Measurements from ENCODE around the gene TNIK. TPM values are rescaled to one million over a fixed set of nuclear protein-coding genes. Genes with fewer than 3 reads are reported as not detected.
"Not testable (repeated sequence)": the region's sequence is repeated elsewhere in the genome, so short reads cannot be mapped to it uniquely, and the experiment has no call there.

The TNIK gene
- polyA plus RNA-seq, 3 donors: 16.5 to 22.3 (median 18.0) TPM

- no peak for DNase-seq (ENCODE audit: low read depth in 3 of 3, low spot score in 2 of 3)
Observed at GRCh38 chr3:171242951-171243350, 217.3 kb downstream of the TNIK start.

DNA sequence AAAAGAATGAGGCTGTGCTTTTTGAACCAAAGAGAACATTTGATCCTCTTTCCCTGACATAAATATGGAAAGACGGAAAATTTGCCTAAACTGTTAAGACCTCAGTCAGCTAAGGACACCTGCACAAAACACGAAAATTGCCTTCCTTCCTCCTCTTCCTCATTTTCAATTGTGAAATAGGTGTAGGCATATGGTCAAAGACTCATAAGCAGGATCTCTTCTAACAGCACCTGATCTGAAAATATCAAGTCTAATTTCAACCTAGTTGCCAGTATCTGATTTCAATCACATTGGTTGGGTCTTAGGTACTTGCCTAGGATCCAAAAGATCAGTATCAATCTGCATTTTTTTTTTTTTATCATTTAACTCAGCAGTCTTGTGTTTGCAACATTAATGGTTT is 218.0 kb downstream of the TNIK start:
- DNase-seq (ENCODE audit: low read depth in 3 of 3, low spot score in 2 of 3): no peak

DNA sequence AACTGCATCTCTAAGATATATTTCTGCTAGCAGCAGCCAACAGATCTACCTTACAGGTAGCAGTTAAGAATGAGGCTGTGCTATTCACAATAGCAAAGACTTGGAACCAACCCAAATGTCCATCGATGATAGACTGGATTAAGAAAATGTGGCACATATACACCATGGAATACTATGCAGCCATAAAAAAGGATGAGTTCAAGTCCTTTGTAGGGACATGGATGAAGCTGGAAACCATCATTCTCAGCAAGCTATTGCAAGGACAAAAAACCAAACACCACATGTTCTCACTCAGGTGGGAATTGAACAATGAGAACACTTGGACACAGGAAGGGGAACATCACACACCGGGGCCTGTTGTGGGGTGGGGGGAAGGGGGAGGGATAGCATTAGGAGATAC is 218.6 kb downstream of the TNIK start:
- DNase-seq (ENCODE audit: low read depth in 3 of 3, low spot score in 2 of 3): not testable (repeated sequence)

- no peak for DNase-seq (ENCODE audit: low read depth in 3 of 3, low spot score in 2 of 3)
Observed at GRCh38 chr3:171240504-171240835, 219.7 kb downstream of the TNIK start.

GRCh38 chr3:171239757-171240503 is 220.3 kb downstream of the TNIK start:
- DNase-seq (ENCODE audit: low read depth in 3 of 3, low spot score in 2 of 3): no peak

DNA sequence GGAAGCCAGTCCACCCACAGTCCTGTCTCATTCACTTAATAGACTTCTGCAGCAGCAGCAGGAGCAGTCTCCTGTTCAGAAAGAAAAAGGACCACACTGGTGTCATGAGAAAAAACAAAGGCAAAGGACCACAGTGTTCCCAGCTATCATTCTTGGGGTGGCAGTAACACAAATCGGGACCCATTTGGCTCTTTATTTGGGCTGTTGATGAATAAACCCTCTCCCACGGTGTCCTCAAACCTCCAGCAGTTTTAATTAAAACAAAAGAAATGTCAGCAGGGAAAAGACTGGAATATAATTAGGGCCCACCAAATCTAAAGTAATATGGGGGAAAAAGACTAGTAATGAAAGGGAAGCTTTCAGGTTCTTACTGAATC is 223.2 kb downstream of the TNIK start:
- DNase-seq (ENCODE audit: low read depth in 3 of 3, low spot score in 2 of 3): no peak

DNA sequence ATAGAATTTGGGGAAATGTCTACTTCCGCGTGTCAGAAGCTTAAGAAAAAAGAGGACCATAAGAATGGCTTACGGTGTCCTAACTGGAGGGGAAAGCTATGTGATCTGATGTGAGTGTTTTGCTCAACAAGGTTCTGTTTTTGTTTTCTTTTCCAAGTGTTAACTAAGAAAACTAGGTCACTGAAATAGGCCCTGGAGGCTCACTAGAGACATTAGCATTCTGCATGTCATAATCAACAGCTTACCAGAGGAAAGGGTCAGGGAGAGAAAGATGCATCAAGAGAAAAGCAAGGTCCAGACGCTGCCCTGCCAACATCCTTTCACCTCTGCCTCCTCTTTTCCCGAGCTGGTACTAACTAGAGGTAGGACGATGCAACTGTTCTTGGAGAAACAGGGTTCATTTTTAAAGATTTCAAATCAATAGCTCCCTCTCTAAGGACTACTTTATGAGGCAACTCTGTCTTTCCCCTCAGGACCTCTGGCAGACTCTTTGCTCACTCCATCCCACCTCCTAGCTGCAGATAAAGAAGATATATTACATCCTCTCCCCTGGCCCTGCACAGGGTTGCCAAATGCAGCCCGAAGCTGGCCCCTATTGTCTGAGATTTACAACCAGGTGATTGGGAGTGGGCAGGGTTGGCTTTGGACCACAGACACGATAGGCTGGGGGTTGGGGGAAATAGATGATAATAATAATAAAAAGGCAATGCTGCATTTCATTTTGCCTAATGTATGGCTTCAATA is 223.8 kb downstream of the TNIK start:
- DNase-seq (ENCODE audit: low read depth in 3 of 3, low spot score in 2 of 3): no peak

DNA sequence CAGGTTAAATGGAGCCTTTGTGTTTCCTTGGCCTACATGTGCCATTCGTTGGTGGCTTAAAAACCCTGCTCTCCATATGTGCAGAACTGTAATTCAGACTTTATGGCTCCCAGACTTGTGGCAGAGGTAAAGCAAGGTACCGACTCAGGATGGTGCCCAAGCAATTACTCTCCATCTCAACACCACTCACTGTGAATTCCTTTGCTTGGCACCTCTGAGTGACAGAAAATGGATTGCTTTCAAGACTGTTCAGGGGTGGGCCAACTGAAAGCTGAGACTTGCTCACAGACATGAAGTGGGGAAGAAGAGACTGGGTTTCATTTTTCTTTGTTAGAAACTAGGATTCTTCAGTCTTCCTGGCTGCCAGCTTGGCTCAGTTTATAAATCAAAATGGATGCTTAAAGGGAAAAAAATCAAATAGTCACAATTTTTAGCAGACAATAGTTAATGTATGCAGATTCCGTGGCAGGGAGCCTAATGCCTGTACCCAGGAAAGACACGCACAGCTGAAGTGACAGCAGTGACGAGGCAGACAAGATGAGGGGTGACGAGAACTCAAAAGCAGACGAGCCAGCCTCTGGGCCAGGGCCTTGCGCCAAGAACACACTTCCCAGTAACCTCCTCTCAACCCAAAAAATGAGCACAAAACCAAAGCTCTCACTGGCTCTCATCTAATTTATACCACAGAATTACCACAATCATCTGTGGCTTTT is 225.8 kb downstream of the TNIK start:
- no peak for DNase-seq (ENCODE audit: low read depth in 3 of 3, low spot score in 2 of 3)

GRCh38 chr3:171231361-171231760 is 228.8 kb downstream of the TNIK start:
- no peak for DNase-seq (ENCODE audit: low read depth in 3 of 3, low spot score in 2 of 3)

GRCh38 chr3:171230865-171231264 is 229.3 kb downstream of the TNIK start:
- DNase-seq (ENCODE audit: low read depth in 3 of 3, low spot score in 2 of 3): no peak

- no peak for DNase-seq (ENCODE audit: low read depth in 3 of 3, low spot score in 2 of 3)
Observed at GRCh38 chr3:171229173-171229572, 231.0 kb downstream of the TNIK start.

DNA sequence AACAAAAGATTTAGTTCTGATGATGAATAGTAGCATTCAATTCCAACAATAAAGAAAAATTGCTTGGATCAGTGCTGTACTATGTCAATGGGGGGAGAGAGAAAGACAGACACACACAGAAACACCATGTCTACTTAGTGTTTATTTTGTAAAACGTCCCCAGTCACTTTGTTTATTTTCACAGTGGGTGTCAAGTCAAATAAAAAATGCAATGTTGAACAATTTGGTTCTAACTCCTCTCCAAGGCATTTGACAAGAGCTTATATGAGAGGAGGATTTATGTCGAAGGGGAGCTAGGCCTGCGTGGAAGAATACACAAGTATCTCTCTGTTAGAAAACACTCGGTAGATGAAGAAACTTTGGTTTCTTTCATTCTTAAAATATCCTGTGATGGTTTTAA is 232.0 kb downstream of the TNIK start:
- no peak for DNase-seq (ENCODE audit: low read depth in 3 of 3, low spot score in 2 of 3)

GRCh38 chr3:171227828-171228227 is 232.4 kb downstream of the TNIK start:
- DNase-seq (ENCODE audit: low read depth in 3 of 3, low spot score in 2 of 3): no peak

DNA sequence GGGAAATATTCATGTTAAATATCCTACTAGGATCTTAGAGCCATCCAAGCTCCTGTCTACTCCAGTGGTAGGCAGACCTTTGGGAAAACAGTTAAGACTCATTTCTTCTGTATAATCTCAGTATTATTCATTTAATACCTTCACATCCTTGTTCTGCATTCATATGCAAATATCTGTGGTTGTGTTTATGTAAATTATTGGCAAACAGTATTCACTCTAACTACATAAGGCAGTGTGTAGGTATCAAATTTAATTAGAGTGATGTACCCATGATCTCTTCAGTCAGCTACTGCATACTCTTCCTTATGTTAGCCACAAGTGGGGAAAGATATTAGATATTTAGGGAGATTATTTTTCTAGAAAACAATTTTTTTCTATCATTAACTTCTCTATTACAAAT is 232.8 kb downstream of the TNIK start:
- DNase-seq (ENCODE audit: low read depth in 3 of 3, low spot score in 2 of 3): no peak

GRCh38 chr3:171226794-171227193 is 233.4 kb downstream of the TNIK start:
- DNase-seq (ENCODE audit: low read depth in 3 of 3, low spot score in 2 of 3): no peak

DNA sequence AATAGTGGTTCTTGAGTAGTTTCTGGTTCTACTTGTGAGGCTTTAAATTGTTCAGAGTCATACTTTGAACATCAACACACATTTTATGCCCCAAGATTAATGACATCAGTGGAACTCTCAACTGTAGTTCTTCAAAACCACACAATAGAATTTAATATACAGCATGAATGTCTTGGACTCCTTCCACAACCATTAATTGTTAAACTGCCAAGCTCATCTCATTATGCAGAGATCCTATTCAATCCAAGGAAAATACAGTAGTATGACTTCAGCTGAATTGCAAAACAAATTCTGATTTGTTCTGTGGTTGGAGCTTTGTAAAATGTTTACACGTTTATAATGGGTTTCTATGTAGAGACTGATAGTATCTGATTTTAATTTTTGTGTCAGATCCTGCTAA is 234.5 kb downstream of the TNIK start:
- no peak for DNase-seq (ENCODE audit: low read depth in 3 of 3, low spot score in 2 of 3)

- DNase-seq (ENCODE audit: low read depth in 3 of 3, low spot score in 2 of 3): no peak
Observed at GRCh38 chr3:171225165-171225564, 235.0 kb downstream of the TNIK start.

DNA sequence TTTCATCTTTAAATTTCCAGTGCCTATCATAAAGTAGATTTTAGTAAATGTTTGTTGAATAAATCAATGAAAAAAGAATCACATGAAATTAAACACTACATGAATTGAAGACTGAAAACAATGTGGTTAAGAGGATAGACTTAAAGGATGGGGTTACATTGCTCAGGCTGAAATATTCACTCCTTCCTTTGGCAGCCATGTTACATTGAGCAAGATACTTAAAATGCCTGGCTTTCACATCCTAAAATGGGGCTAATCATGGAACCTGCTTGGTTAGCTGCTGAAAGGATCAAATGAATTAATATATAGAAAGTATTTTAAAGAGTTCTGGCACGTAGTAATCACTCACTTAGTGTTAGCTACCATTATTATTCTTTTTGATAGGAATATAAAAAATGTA is 236.8 kb downstream of the TNIK start:
- no peak for DNase-seq (ENCODE audit: low read depth in 3 of 3, low spot score in 2 of 3)

- no peak for DNase-seq (ENCODE audit: low read depth in 3 of 3, low spot score in 2 of 3)
Observed at GRCh38 chr3:171222995-171223394, 237.2 kb downstream of the TNIK start.

- DNase-seq (ENCODE audit: low read depth in 3 of 3, low spot score in 2 of 3): no peak
Observed at GRCh38 chr3:171221597-171221996, 238.6 kb downstream of the TNIK start.

DNA sequence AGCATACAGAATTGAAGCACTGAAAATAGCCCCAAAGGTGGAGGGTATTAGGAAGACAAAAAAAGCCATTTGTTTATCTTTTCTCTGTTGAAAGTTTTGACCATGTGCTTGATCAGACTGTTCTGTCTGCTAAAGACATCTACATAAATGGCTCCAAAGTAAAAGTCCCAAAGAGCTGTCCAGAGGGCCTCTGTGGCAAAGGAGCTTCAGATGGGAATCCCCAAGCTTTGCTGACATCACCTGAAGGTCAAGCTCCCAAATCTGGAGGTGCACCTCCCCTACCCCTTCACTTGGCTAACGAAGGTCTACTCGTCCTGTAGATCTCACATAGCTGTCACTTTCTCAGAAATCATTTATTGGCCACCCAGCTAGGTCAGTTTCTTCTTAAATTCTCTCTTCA is 239.1 kb downstream of the TNIK start:
- DNase-seq (ENCODE audit: low read depth in 3 of 3, low spot score in 2 of 3): no peak

DNA sequence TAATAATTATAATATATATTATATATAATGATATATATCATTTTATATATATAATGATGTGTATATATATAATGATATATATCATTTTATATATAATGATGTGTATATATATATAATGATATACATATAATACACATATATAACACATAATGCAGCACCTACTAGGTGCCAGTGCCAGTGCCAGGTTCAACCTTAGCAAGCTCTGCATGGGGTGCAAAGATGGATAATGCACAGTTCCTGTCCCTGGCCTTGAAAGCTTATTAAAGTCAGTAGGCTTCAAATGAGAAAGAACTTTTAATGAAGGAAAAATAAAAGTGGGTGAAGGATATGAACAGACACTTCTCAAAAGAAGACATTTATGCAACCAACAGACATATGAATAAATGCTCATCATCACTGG is 240.9 kb downstream of the TNIK start:
- DNase-seq (ENCODE audit: low read depth in 3 of 3, low spot score in 2 of 3): no peak
